Epithelial cell of esophagus (primary cell): ENCODE results near the gene PIK3R1.
A peak's percentile ranks its signal among the peaks of the same experiment; 100 is the strongest.

ENCODE experiments used
- DNase-seq: peaks from one replicate; pipeline ENCODE4 v3.0.0; 2010; ENCODE audit warnings: low read depth
- H3K4me3 ChIP-seq: 2 replicates; pipeline ENCODE4 v1.5.1; 2011; ENCODE audit warnings: mild to moderate bottlenecking, low read length, control low read depth
- CTCF ChIP-seq: IDR thresholded peaks from 2 replicates; pipeline ENCODE4 v1.5.1; 2011; ENCODE audit warnings: low read depth, mild to moderate bottlenecking, low read length, control low read depth, inconsistent platforms; ENCODE audit not compliant: insufficient read depth; ENCODE audit errors: missing control alignments

Gene PIK3R1

GRCh38 chr5:68285851-68286611 lies 70.5 kb downstream of the PIK3R1 start:
- DNase-seq: peak; percentile 57
- no peak overlapping the region for H3K4me3 ChIP-seq
- TF ChIP-seq CTCF: peak; percentile 64

GRCh38 chr5:68286612-68286912 lies 71.0 kb downstream of the PIK3R1 start:
- no peak for TF ChIP-seq CTCF
- no peak overlapping the region for H3K4me3 ChIP-seq

DNA sequence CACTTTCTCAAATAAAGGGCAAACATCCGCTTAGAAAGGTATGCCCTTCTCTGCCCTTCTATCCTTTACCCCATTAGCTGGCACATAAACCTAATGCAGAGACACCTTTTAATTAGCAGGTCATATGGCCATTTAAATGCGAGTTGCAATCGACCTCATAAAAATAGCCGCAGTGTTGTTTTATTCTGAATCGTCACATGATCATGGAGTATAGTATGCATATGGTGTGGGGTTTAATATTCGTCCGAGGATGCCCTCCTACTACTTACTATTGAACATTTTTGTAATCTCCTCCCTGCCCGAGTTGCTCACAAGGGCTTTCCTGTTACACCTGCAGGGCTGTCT lies 72.0 kb downstream of the PIK3R1 start:
- H3K4me3 ChIP-seq: peak overlapping the region; percentile 37
- no peak for TF ChIP-seq CTCF
- no peak for DNase-seq

More at GRCh38 chr5:68286612-68286912, 71.0 kb downstream of the PIK3R1 start:
- no peak for DNase-seq

GRCh38 chr5:68287976-68288706 lies 72.6 kb downstream of the PIK3R1 start:
- no peak for TF ChIP-seq CTCF
- peak; percentile 60 for DNase-seq
- H3K4me3 ChIP-seq: peak overlapping the region; percentile 39

DNA sequence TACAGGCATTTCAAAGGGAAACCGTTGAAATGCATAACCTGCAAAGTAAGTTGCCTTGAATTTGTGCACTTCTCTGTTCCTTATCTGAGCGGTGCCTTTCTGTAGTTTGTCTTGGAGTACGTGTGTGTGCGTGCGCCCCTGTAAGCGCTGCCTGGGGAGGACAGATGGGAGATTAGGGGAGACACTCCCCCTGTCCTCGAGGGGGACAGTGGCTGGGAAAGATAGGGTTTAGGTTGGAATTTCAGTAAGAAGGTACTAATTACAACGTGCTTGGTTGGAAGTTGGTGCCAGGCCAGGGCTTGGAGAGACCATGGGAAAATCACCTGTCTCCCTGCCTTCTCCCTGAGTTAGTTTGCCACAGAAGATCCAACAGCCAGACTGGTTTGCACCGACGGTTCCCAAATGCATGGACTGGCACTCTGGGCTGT lies 73.2 kb downstream of the PIK3R1 start:
- no peak for TF ChIP-seq CTCF
- DNase-seq: no peak
- H3K4me3 ChIP-seq: peak overlapping the region; percentile 39

DNA sequence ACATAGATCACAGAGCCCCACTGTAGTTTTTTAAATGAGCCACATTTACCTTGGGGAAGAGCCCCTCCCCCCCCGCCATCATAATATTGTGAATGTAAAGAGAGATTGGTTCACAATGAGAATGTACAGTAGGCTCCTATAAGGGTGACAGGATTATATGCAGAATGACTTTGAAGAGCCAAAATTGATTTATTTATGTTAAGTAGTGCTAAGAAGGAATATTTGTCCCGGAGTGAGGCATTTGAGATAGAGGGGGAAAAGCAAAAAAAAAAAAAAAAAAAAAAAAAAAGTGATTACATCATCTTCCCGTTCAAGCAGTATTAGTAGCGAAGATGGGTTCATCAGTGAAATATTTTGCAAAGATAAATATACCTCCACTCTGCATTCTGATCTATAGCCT lies 73.9 kb downstream of the PIK3R1 start:
- no peak for TF ChIP-seq CTCF
- no peak for DNase-seq
- H3K4me3 ChIP-seq: no peak overlapping the region
